ENCODE results near the gene PRPSAP1. TPM values are rescaled to one million over a fixed set of nuclear protein-coding genes. Genes with fewer than 3 reads are reported as not detected.
A peak's percentile ranks its signal among the peaks of the same experiment; 100 is the strongest.

Gene PRPSAP1
- total RNA-seq, 1 donor from 2014 or later = 89.6 TPM

- no peak for DNase-seq (ENCODE audit: low spot score, unreplicated experiment)
- no peak overlapping the region for H3K27ac Mint-ChIP-seq
- no peaks in the 10 kb centered on the region for H3K27me3 Mint-ChIP-seq
- TF ChIP-seq CTCF (IDR thresholded peaks at IDR 0.05; ENCODE audit: unreplicated experiment) = no peak
- H3K4me1 Mint-ChIP-seq (ENCODE audit: low read depth) = no peaks in the 10 kb centered on the region
- H3K36me3 Mint-ChIP-seq (ENCODE audit: insufficient read depth) = peaks cover 10% of the 10 kb centered on the region
- no peak overlapping the region for H3K4me3 Mint-ChIP-seq (ENCODE audit: low read depth)
- H3K9me3 Mint-ChIP-seq (ENCODE audit: low read depth) = no peaks in the 10 kb centered on the region
These were observed 49.2 kb downstream of the PRPSAP1 start for GRCh38 chr17:76304226-76305134.

GRCh38 chr17:76297436-76297835 lies 56.3 kb downstream of the PRPSAP1 start:
- no peaks in the 10 kb centered on the region for H3K9me3 Mint-ChIP-seq (ENCODE audit: low read depth)
- no peaks in the 10 kb centered on the region for H3K4me1 Mint-ChIP-seq (ENCODE audit: low read depth)
- no peak overlapping the region for H3K4me3 Mint-ChIP-seq (ENCODE audit: low read depth)
- H3K27ac Mint-ChIP-seq = no peak overlapping the region
- no peak for DNase-seq (ENCODE audit: low spot score, unreplicated experiment)
- H3K36me3 Mint-ChIP-seq (ENCODE audit: insufficient read depth) = peaks cover 4% of the 10 kb centered on the region
- no peaks in the 10 kb centered on the region for H3K27me3 Mint-ChIP-seq
- no peak for TF ChIP-seq CTCF (IDR thresholded peaks at IDR 0.05; ENCODE audit: unreplicated experiment)

- no peak for DNase-seq (ENCODE audit: low spot score, unreplicated experiment)
- no peaks in the 10 kb centered on the region for H3K9me3 Mint-ChIP-seq (ENCODE audit: low read depth)
These were observed 56.8 kb downstream of the PRPSAP1 start for GRCh38 chr17:76296889-76297288.

GRCh38 chr17:76296186-76296585 lies 57.5 kb downstream of the PRPSAP1 start:
- Mint-ChIP-seq H3K36me3 (ENCODE audit: insufficient read depth) (peaks cover 7% of the 10 kb centered on the region), H3K9me3 (ENCODE audit: low read depth) (no peaks in the 10 kb centered on the region), H3K4me3 (ENCODE audit: low read depth) (no peak overlapping the region), H3K27ac (no peak overlapping the region), H3K27me3 (no peaks in the 10 kb centered on the region), H3K4me1 (ENCODE audit: low read depth) (no peaks in the 10 kb centered on the region)
- no peak for TF ChIP-seq CTCF (IDR thresholded peaks at IDR 0.05; ENCODE audit: unreplicated experiment)
- no peak for DNase-seq (ENCODE audit: low spot score, unreplicated experiment)

More at GRCh38 chr17:76296889-76297288, 56.8 kb downstream of the PRPSAP1 start:
- H3K36me3 Mint-ChIP-seq (ENCODE audit: insufficient read depth) = peaks cover 7% of the 10 kb centered on the region
- peak overlapping the region; percentile 37 for H3K27ac Mint-ChIP-seq
- H3K4me1 Mint-ChIP-seq (ENCODE audit: low read depth) = no peaks in the 10 kb centered on the region
- TF ChIP-seq CTCF (IDR thresholded peaks at IDR 0.05; ENCODE audit: unreplicated experiment) = no peak
- H3K4me3 Mint-ChIP-seq (ENCODE audit: low read depth) = no peak overlapping the region
- no peaks in the 10 kb centered on the region for H3K27me3 Mint-ChIP-seq

- Mint-ChIP-seq H3K9me3 (ENCODE audit: low read depth) (no peaks in the 10 kb centered on the region), H3K4me1 (ENCODE audit: low read depth) (no peaks in the 10 kb centered on the region), H3K36me3 (ENCODE audit: insufficient read depth) (peaks cover 9% of the 10 kb centered on the region), H3K4me3 (ENCODE audit: low read depth) (no peak overlapping the region), H3K27ac (no peak overlapping the region), H3K27me3 (no peaks in the 10 kb centered on the region)
- no peak for DNase-seq (ENCODE audit: low spot score, unreplicated experiment)
- no peak for TF ChIP-seq CTCF (IDR thresholded peaks at IDR 0.05; ENCODE audit: unreplicated experiment)
These were observed 60.6 kb downstream of the PRPSAP1 start for GRCh38 chr17:76293106-76293505.
